ENCODE results near the gene GARIN5A. TPM values are rescaled to one million over a fixed set of nuclear protein-coding genes. Genes with fewer than 3 reads are reported as not detected.

GARIN5A gene
- total RNA-seq, 4 donors from 2014 or later: 0.55 to 4.2 (median 0.79) TPM; not detected in 1

DNA sequence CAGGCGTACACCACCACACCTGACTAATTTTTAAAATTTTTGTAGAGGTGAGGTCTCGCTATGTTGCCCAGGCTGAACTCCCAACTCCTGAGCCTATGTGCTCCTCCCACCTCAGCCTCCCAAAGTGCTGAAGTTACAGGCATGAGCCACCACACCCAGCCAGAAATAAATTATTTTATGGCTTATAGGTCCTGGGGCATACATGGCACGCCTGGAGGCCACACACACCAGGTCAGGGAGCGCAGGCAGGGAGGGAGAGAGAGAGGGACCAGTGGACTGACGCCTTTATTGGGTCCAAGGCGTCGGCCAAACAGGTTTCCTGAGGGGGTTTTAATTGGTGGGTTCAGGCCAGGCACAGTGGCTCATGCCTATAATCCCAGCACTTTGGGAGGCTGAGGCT, 51.1 kb downstream of the GARIN5A start:
- H3K4me1 ChIP-seq: peaks cover 0 to 11% (median 2%) of the 10 kb centered on the region in 4 donors
- no peaks in the 10 kb centered on the region for H3K9me3 ChIP-seq
- DNase-seq: no peak
- H3K27ac ChIP-seq: no peak overlapping the region
- in situ Hi-C loops (cut with MboI; ENCODE audit: low pct_ligation_motif_present in 1 of 4, low pct_unique_long_range_greater_than_20kb in 1 of 4, low sequenced_read_pairs in 3 of 4) (loop anchor here in 1 of 4 donors (10.0 kb wide), 1 partner anchor 61 kb away; the partner anchor contains the start of gene NAPSA), intact Hi-C loops (cut with DNase I; ENCODE audit: low total_unique reads) (no loop called here)
- TF ChIP-seq POLR2A (IDR thresholded peaks at IDR 0.05) (no peak), POLR2AphosphoS5 (IDR thresholded peaks at IDR 0.05) (no peak), EP300 (IDR thresholded peaks at IDR 0.05; ENCODE audit: low read depth) (no peak)
- TF ChIP-seq, protein P1, sequence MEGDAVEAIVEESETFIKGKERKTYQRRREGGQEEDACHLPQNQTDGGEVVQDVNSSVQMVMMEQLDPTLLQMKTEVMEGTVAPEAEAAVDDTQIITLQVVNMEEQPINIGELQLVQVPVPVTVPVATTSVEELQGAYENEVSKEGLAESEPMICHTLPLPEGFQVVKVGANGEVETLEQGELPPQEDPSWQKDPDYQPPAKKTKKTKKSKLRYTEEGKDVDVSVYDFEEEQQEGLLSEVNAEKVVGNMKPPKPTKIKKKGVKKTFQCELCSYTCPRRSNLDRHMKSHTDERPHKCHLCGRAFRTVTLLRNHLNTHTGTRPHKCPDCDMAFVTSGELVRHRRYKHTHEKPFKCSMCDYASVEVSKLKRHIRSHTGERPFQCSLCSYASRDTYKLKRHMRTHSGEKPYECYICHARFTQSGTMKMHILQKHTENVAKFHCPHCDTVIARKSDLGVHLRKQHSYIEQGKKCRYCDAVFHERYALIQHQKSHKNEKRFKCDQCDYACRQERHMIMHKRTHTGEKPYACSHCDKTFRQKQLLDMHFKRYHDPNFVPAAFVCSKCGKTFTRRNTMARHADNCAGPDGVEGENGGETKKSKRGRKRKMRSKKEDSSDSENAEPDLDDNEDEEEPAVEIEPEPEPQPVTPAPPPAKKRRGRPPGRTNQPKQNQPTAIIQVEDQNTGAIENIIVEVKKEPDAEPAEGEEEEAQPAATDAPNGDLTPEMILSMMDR (IDR thresholded peaks at IDR 0.05): no peak
- no peaks in the 10 kb centered on the region for H3K36me3 ChIP-seq
- no peak overlapping the region for H3K4me3 ChIP-seq
- H3K27me3 ChIP-seq: peaks cover 47% of the 10 kb centered on the region
- 63 to 83% methylated on average over 2 to 7 of the region's 7 CpGs for WGBS, 2 donors (ENCODE audit: low coverage in 1 of 2)

DNA sequence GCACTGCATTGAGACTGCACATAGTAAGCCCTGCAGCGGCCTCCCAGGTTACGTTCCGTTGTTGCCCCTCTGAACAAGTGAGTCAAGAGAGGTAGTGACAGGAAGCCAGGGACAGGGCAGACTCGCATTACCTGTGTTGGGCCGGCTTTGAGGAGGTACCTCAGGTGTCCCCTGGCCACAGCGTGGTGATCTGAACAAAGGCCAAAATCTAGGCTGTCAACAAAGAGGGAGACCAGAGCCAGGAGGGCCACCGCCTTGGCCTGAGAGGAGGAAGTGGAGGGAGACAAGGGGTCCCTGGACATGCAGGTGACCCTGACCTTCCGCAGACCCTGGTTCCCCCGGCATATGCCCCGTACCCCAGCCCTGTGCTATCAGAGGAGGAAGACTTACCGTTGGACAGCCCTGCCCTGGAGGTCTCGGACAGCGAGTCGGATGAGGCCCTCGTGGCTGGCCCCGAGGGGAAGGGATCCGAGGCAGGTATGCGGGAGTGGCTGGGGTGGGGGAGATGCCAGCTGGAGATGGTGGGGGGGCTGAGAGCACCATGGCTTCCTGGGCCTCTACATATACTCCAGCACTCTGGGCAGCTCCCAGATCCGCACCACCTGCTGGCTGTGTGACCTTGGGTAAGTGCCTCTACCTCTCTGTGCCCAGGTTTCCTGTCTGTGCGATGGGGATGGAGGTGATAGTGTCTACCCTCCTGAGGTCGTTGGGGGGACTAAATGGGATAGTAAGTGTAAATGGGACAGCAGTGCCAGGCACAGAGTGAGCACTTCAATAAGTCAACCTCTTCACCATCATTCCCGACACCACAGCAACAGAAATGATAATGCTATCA, 53.2 kb downstream of the GARIN5A start:
- 78 to 84% methylated on average over 5 to 22 of the region's 22 CpGs for WGBS, 2 donors (ENCODE audit: low coverage in 1 of 2)
- TF ChIP-seq POLR2AphosphoS5 (IDR thresholded peaks at IDR 0.05) (no peak), EP300 (IDR thresholded peaks at IDR 0.05; ENCODE audit: low read depth) (no peak), POLR2A (IDR thresholded peaks at IDR 0.05) (no peak)
- TF ChIP-seq, protein P1 (IDR thresholded peaks at IDR 0.05): no peak
- Histone ChIP-seq H3K4me1 (peaks cover 0 to 11% (median 6%) of the 10 kb centered on the region in 4 donors), H3K27me3 (peaks cover 47% of the 10 kb centered on the region), H3K27ac (no peak overlapping the region), H3K4me3 (no peak overlapping the region), H3K36me3 (no peaks in the 10 kb centered on the region), H3K9me3 (no peaks in the 10 kb centered on the region)
- in situ Hi-C loops (cut with MboI; ENCODE audit: low pct_ligation_motif_present in 1 of 4, low pct_unique_long_range_greater_than_20kb in 1 of 4, low sequenced_read_pairs in 3 of 4): loop anchor here in 1 of 4 donors (10.0 kb wide), 1 partner anchor 59 kb away; the partner anchor contains the start of gene NAPSA
- no peak for DNase-seq
- intact Hi-C loops (cut with DNase I; ENCODE audit: low total_unique reads): no loop called here

DNA sequence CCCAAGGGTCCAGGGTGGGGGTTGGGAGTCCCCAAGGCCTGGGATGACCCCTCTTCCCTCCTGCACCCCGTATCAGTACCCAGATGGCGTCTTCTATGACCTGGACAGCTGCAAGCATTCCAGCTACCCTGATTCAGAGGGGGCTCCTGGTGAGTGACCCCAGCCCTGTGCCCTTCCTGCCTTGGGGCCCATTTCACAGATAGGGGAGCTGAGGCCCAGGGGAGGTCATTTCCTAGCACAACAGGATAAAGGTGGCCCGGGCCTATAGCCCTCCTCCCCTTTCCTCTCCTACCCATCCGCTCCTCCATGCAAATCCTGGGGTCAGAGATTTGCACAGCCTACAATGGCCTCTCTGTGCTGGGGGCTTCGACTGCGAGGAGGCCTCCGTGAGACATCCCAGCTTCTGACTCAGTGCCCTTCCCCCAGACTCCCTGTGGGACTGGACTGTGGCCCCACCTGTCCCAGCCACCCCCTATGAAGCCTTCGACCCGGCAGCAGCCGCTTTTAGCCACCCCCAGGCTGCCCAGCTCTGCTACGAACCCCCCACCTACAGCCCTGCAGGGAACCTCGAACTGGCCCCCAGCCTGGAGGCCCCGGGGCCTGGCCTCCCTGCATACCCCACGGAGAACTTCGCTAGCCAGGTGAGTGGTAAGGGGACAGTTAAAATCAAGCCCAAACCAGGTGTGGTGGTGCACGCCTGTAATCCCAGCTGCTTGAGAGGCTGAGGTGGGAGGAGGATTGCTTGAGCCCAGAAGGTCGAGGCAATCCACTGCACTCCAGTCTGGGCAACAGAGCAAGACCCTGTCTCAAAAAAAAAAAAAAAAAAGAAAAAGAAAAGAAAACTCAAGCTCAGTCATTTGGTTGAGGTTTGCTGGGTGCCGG, 54.0 kb downstream of the GARIN5A start:
- H3K4me3 ChIP-seq: no peak overlapping the region
- intact Hi-C loops (cut with DNase I; ENCODE audit: low total_unique reads) (loop anchor here (1.0 kb wide), 1 partner anchor 19 kb away; no protein-coding TSS in a partner anchor), in situ Hi-C loops (cut with MboI; ENCODE audit: low pct_ligation_motif_present in 1 of 4, low pct_unique_long_range_greater_than_20kb in 1 of 4, low sequenced_read_pairs in 3 of 4) (loop anchor here in 1 of 4 donors (10.0 kb wide), 1 partner anchor 58 kb away; the partner anchor contains the start of gene NAPSA)
- H3K27ac ChIP-seq: no peak overlapping the region
- TF ChIP-seq, protein P1 (IDR thresholded peaks at IDR 0.05): no peak
- TF ChIP-seq POLR2A (IDR thresholded peaks at IDR 0.05): no peak
- no peak for TF ChIP-seq POLR2AphosphoS5 (IDR thresholded peaks at IDR 0.05)
- TF ChIP-seq EP300 (IDR thresholded peaks at IDR 0.05; ENCODE audit: low read depth): no peak
- H3K4me1 ChIP-seq: peaks cover 0 to 11% (median 9%) of the 10 kb centered on the region in 4 donors
- no peaks in the 10 kb centered on the region for H3K9me3 ChIP-seq
- WGBS, 2 donors (ENCODE audit: low coverage in 1 of 2): 87 to 100% methylated on average over 2 to 18 of the region's 18 CpGs
- no peak for DNase-seq
- peaks cover 52% of the 10 kb centered on the region for H3K27me3 ChIP-seq
- no peaks in the 10 kb centered on the region for H3K36me3 ChIP-seq

DNA sequence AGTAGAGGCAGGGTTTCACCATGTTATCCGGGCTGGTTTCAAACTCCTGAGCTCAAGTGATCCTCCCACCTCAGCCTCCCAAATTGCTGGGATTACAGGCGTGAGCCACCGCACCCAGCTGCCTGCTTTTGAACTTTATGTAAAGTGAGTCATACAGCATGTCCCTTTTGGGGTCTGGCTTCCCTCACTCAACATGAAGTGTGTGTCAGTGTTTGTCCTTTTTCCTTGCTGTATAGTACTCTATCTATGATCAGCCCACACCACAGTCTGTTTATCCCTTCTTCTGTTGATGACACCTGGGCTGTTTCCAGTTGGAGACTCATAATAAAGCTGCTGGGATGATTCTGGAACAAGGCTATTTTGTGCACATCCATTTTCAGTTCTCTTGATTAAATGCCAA, 55.8 kb downstream of the GARIN5A start:
- in situ Hi-C loops (cut with MboI; ENCODE audit: low pct_ligation_motif_present in 1 of 4, low pct_unique_long_range_greater_than_20kb in 1 of 4, low sequenced_read_pairs in 3 of 4): loop anchor here in 1 of 4 donors (10.0 kb wide), 1 partner anchor 56 kb away; the partner anchor contains the start of gene NAPSA
- TF ChIP-seq, protein P1 (IDR thresholded peaks at IDR 0.05): no peak
- TF ChIP-seq EP300 (IDR thresholded peaks at IDR 0.05; ENCODE audit: low read depth) (no peak), POLR2AphosphoS5 (IDR thresholded peaks at IDR 0.05) (no peak), POLR2A (IDR thresholded peaks at IDR 0.05) (no peak)
- Histone ChIP-seq H3K36me3 (no peaks in the 10 kb centered on the region), H3K9me3 (no peaks in the 10 kb centered on the region), H3K4me3 (no peak overlapping the region), H3K27me3 (peaks cover 62% of the 10 kb centered on the region), H3K27ac (no peak overlapping the region), H3K4me1 (peaks cover 0 to 25% (median 22%) of the 10 kb centered on the region in 4 donors)
- DNase-seq: no peak
- intact Hi-C loops (cut with DNase I; ENCODE audit: low total_unique reads): no loop called here
- WGBS, 2 donors (ENCODE audit: low coverage in 1 of 2): 52 to 69% methylated on average over 2 to 3 of the region's 3 CpGs
